COLO829 (cell line): ENCODE data around the gene REP15.
"Not testable (repeated sequence)": the region's sequence is repeated elsewhere in the genome, so short reads cannot be mapped to it uniquely, and the experiment has no call there.

Experiments
- DNase-seq: peaks from one replicate; pipeline ENCODE4 v3.0.0; 2012; ENCODE audit warnings: low spot score

REP15 gene

GRCh38 chr12:27696864-27697564 is 767 bp downstream of the REP15 start:
- no peak for DNase-seq

GRCh38 chr12:27703720-27704452 is 7.6 kb downstream of the REP15 start:
- DNase-seq, result peak; percentile 66

- DNase-seq, result no peak
Observed at GRCh38 chr12:27705263-27705662, 9.0 kb downstream of the REP15 start.

GRCh38 chr12:27707216-27707615 is 11.0 kb downstream of the REP15 start:
- no peak for DNase-seq

- DNase-seq, result no peak
Observed at GRCh38 chr12:27709212-27709931, 13.1 kb downstream of the REP15 start.

- no peak for DNase-seq
Observed at GRCh38 chr12:27709932-27710591, 13.8 kb downstream of the REP15 start.

GRCh38 chr12:27710592-27711316 is 14.5 kb downstream of the REP15 start, which contains the start of gene MRPS35:
MRPS35 (plus strand) TSS chr12:27710832; CDS start chr12:27710844, 12 bp downstream.
- DNase-seq, result peak; percentile 49

- DNase-seq, result no peak
Observed at GRCh38 chr12:27711317-27711682, 15.1 kb downstream of the REP15 start.

- no peak for DNase-seq
Observed at GRCh38 chr12:27711967-27712366, 15.7 kb downstream of the REP15 start.

GRCh38 chr12:27723212-27723611 is 27.0 kb downstream of the REP15 start:
- no peak for DNase-seq

- DNase-seq, result no peak
Observed at GRCh38 chr12:27730097-27730588, 33.9 kb downstream of the REP15 start.

- no peak for DNase-seq
Observed at GRCh38 chr12:27732281-27732680, 36.0 kb downstream of the REP15 start.

- DNase-seq, result no peak
Observed at GRCh38 chr12:27733052-27733656, 36.9 kb downstream of the REP15 start.

GRCh38 chr12:27733791-27734190 is 37.5 kb downstream of the REP15 start:
- DNase-seq, result no peak

- not testable (repeated sequence) for DNase-seq
Observed at GRCh38 chr12:27734321-27734720, 38.1 kb downstream of the REP15 start.

- DNase-seq, result no peak
Observed at GRCh38 chr12:27743601-27744000, 47.4 kb downstream of the REP15 start.

- not testable (repeated sequence) for DNase-seq
Observed at GRCh38 chr12:27745734-27746133, 49.5 kb downstream of the REP15 start.
